Measurements from ENCODE around the gene PHC3. TPM values are rescaled to one million over a fixed set of nuclear protein-coding genes. Genes with fewer than 3 reads are reported as not detected.
"Not testable (repeated sequence)": the region's sequence is repeated elsewhere in the genome, so short reads cannot be mapped to it uniquely, and the experiment has no call there.

The PHC3 gene
- total RNA-seq, result 17.6 TPM

GRCh38 chr3:170180908-170181885 lies at the start of gene PHC3:
PHC3 (minus strand) TSS chr3:170181733; CDS start chr3:170181715, 18 bp downstream.
- ATAC-seq, result peak; percentile 91

GRCh38 chr3:170228093-170228766 lies 46.7 kb upstream of the PHC3 start:
- ATAC-seq (peak; percentile 35), DNase-seq (ENCODE audit: low spot score) (no peak)

More at GRCh38 chr3:170180908-170181885, at the start of gene PHC3:
- DNase-seq (ENCODE audit: low spot score), result peak; percentile 94

- no peak for ATAC-seq
Measured at GRCh38 chr3:170226426-170226960, 45.0 kb upstream of the PHC3 start.

GRCh38 chr3:170225166-170225565 lies 43.6 kb upstream of the PHC3 start:
- no peak for ATAC-seq
- no peak for DNase-seq (ENCODE audit: low spot score)

More at GRCh38 chr3:170226426-170226960, 45.0 kb upstream of the PHC3 start:
- no peak for DNase-seq (ENCODE audit: low spot score)

GRCh38 chr3:170222647-170223541 lies 41.4 kb upstream of the PHC3 start:
- DNase-seq (ENCODE audit: low spot score) (no peak), ATAC-seq (peak; percentile 56)

GRCh38 chr3:170221924-170222646 lies 40.6 kb upstream of the PHC3 start, which contains the start of gene PRKCI:
PRKCI (plus strand) TSS chr3:170222424; CDS start chr3:170222670, 246 bp downstream.
- peak; percentile 96 for DNase-seq (ENCODE audit: low spot score)
- ATAC-seq, result peak; percentile 97

- DNase-seq (ENCODE audit: low spot score) (no peak), ATAC-seq (no peak)
Measured at GRCh38 chr3:170220871-170221270, 39.3 kb upstream of the PHC3 start.

- no peak for DNase-seq (ENCODE audit: low spot score)
Measured at GRCh38 chr3:170219850-170220249, 38.3 kb upstream of the PHC3 start.

GRCh38 chr3:170211668-170212067 lies 30.1 kb upstream of the PHC3 start:
- ATAC-seq (no peak), DNase-seq (ENCODE audit: low spot score) (no peak)

More at GRCh38 chr3:170219850-170220249, 38.3 kb upstream of the PHC3 start:
- ATAC-seq, result no peak

- no peak for DNase-seq (ENCODE audit: low spot score)
- ATAC-seq, result no peak
Measured at GRCh38 chr3:170207717-170208116, 26.2 kb upstream of the PHC3 start.

GRCh38 chr3:170206164-170206762 lies 24.7 kb upstream of the PHC3 start:
- peak; percentile 93 for ATAC-seq
- not testable (repeated sequence) for DNase-seq (ENCODE audit: low spot score)

- no peak for ATAC-seq
- DNase-seq (ENCODE audit: low spot score), result no peak
Measured at GRCh38 chr3:170205302-170205701, 23.8 kb upstream of the PHC3 start.

GRCh38 chr3:170204509-170204908 lies 23.0 kb upstream of the PHC3 start:
- no peak for ATAC-seq
- no peak for DNase-seq (ENCODE audit: low spot score)

- ATAC-seq (no peak), DNase-seq (ENCODE audit: low spot score) (no peak)
Measured at GRCh38 chr3:170204023-170204472, 22.5 kb upstream of the PHC3 start.

GRCh38 chr3:170203457-170203856 lies 21.9 kb upstream of the PHC3 start:
- no peak for DNase-seq (ENCODE audit: low spot score)
- ATAC-seq, result no peak

GRCh38 chr3:170201527-170201926 lies 20.0 kb upstream of the PHC3 start:
- no peak for ATAC-seq
- DNase-seq (ENCODE audit: low spot score), result no peak

GRCh38 chr3:170200987-170201386 lies 19.5 kb upstream of the PHC3 start:
- no peak for ATAC-seq

GRCh38 chr3:170196833-170197232 lies 15.3 kb upstream of the PHC3 start:
- ATAC-seq (no peak), DNase-seq (ENCODE audit: low spot score) (no peak)

More at GRCh38 chr3:170200987-170201386, 19.5 kb upstream of the PHC3 start:
- no peak for DNase-seq (ENCODE audit: low spot score)

- not testable (repeated sequence) for DNase-seq (ENCODE audit: low spot score); ATAC-seq
Measured at GRCh38 chr3:170195759-170196158, 14.2 kb upstream of the PHC3 start.

All from left lobe of liver (tissue), 2 donors.